ENCODE measurements around the gene GSDMA. TPM values are rescaled to one million over a fixed set of nuclear protein-coding genes. Genes with fewer than 3 reads are reported as not detected.

GSDMA gene
- total RNA-seq, 4 donors from 2014 or later, result 0.11 to 0.99 (median 0.45) TPM; not detected in 1

- TF ChIP-seq CTCF (IDR thresholded peaks at IDR 0.05) (no peak), POLR2A (IDR thresholded peaks at IDR 0.05; ENCODE audit: low read depth) (no peak), EP300 (IDR thresholded peaks at IDR 0.05) (no peak), POLR2AphosphoS5 (IDR thresholded peaks at IDR 0.05) (no peak)
- no peak overlapping the region for H3K4me3 ChIP-seq
- H3K4me1 ChIP-seq, result peaks cover 48 to 87% (median 81%) of the 10 kb centered on the region in 4 donors
- H3K27ac ChIP-seq (replicated peaks in 1 of 4), result peak overlapping the region; percentile 65 to 77 (median 73)
- no peaks in the 10 kb centered on the region for H3K27me3 ChIP-seq
- peaks cover 16 to 45% (median 42%) of the 10 kb centered on the region in 4 donors for H3K36me3 ChIP-seq
- 30% methylated on average over 9 of the region's 15 CpGs for WGBS
- no peaks in the 10 kb centered on the region for H3K9me3 ChIP-seq
- DNase-seq (ENCODE audit: extremely low spot score), result no peak
- intact Hi-C loops (cut with DNase I), result loop anchor here (5.0 kb wide), 2 partner anchors 149 to 174 kb away; no protein-coding TSS in a partner anchor
These were observed 55.7 kb downstream of the GSDMA start for GRCh38 chr17:40018211-40019121.

DNA sequence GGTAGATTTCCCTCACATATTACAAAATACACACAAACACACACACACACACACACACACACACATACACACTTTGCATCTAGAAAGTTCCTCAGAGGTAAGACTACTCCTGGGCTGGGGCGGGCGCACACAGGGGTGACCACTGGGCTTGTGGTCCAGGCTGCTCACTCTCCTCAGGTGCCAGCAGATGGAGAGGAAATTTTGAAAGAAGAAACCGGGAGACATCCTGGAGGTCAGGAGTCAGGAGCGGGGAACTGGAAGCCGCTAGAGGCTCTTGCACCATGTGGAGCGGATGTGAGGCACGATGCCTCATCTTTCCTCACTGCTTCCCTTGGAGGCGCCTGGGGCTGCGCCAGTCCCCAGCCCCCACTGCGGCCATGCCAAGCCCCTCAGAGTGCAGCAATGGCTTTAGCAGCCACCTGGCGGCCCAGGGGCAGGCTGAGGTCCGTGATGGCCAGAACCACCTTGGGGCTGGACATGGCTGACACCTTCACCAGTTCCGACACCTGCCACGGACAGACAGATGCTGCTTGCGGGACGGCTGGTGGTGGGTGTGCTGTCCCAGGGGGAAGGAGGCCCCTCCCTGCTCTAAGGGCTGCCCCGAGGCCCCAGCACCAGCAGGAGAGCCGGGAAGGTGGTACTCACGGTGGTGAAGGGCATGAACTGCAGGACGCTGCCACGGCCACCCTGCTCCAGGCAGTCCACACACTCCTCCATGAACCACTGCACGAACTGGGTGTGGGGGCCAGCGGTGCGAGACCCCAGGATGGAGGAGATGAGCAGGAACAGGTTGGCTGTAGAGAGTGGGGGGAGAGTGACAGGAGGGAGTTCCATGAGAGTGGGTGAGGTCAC is 56.6 kb downstream of the GSDMA start:
- H3K4me1 ChIP-seq, result peaks cover 51 to 87% (median 81%) of the 10 kb centered on the region in 4 donors
- no peak for TF ChIP-seq EP300 (IDR thresholded peaks at IDR 0.05)
- no peak for TF ChIP-seq CTCF (IDR thresholded peaks at IDR 0.05)
- no peak for TF ChIP-seq POLR2A (IDR thresholded peaks at IDR 0.05; ENCODE audit: low read depth)
- TF ChIP-seq POLR2AphosphoS5 (IDR thresholded peaks at IDR 0.05), result no peak
- 72% methylated on average over 14 of the region's 24 CpGs for WGBS
- H3K27ac ChIP-seq (replicated peaks in 1 of 4), result peak overlapping the region; percentile 65 to 77 (median 73)
- H3K9me3 ChIP-seq, result no peaks in the 10 kb centered on the region
- no peak overlapping the region for H3K4me3 ChIP-seq
- H3K27me3 ChIP-seq, result no peaks in the 10 kb centered on the region
- intact Hi-C loops (cut with DNase I), result loop anchor here (5.0 kb wide), 2 partner anchors 148 to 173 kb away; no protein-coding TSS in a partner anchor
- H3K36me3 ChIP-seq, result peaks cover 16 to 54% (median 48%) of the 10 kb centered on the region in 4 donors
- DNase-seq (ENCODE audit: extremely low spot score), result no peak

GRCh38 chr17:40020146-40020545 is 57.3 kb downstream of the GSDMA start:
- H3K27me3 ChIP-seq, result no peaks in the 10 kb centered on the region
- H3K4me3 ChIP-seq, result no peak overlapping the region
- H3K9me3 ChIP-seq, result no peaks in the 10 kb centered on the region
- H3K4me1 ChIP-seq, result peaks cover 48 to 86% (median 80%) of the 10 kb centered on the region in 4 donors
- H3K36me3 ChIP-seq, result peaks cover 16 to 62% (median 54%) of the 10 kb centered on the region in 4 donors
- intact Hi-C loops (cut with DNase I), result loop anchor here (5.0 kb wide), 1 partner anchor 67 kb away; no protein-coding TSS in a partner anchor
- TF ChIP-seq POLR2A (IDR thresholded peaks at IDR 0.05; ENCODE audit: low read depth) (no peak), CTCF (IDR thresholded peaks at IDR 0.05) (no peak), POLR2AphosphoS5 (IDR thresholded peaks at IDR 0.05) (no peak), EP300 (IDR thresholded peaks at IDR 0.05) (no peak)
- no peak for DNase-seq (ENCODE audit: extremely low spot score)
- H3K27ac ChIP-seq (replicated peaks in 1 of 4), result peak overlapping the region in 1 of 4 donors; percentile 77
- WGBS, result 92% methylated on average over 13 of the region's 13 CpGs

DNA sequence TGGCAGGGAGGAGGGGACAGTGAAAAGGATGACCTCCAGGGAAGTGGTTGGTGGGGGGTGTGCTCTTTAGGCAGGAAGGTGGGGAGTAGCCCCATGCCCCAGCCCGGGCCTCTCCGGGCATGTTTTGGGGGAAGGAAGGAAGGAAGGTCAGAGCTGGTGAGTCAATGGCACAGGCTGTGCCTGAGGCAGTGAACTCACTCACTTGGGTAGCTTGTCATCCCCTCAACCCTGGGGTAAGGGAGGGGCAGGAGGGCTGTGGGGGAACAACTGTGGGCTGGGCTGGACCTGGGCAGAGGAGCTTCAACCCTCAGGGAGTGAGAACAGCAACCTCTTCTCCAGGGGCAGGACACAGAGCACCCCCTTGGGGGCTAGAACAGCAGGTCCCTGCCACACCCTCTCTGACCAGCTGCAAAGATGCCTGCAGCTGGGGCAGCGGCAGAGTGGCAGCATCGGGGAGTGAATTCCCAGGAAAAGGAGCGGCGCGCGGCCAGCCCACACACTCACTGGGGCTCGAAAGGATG is 58.7 kb downstream of the GSDMA start:
- intact Hi-C loops (cut with DNase I), result loop anchor here (5.0 kb wide), 1 partner anchor 66 kb away; no protein-coding TSS in a partner anchor
- DNase-seq (ENCODE audit: extremely low spot score), result no peak
- H3K9me3 ChIP-seq, result no peaks in the 10 kb centered on the region
- peak overlapping the region; percentile 45 to 69 (median 64) for H3K27ac ChIP-seq (replicated peaks in 1 of 4)
- peaks cover 21 to 75% (median 65%) of the 10 kb centered on the region in 4 donors for H3K36me3 ChIP-seq
- TF ChIP-seq POLR2A (IDR thresholded peaks at IDR 0.05; ENCODE audit: low read depth) (no peak), POLR2AphosphoS5 (IDR thresholded peaks at IDR 0.05) (no peak), CTCF (IDR thresholded peaks at IDR 0.05) (no peak), EP300 (IDR thresholded peaks at IDR 0.05) (no peak)
- peaks cover 49 to 92% (median 86%) of the 10 kb centered on the region in 4 donors for H3K4me1 ChIP-seq
- WGBS, result 70% methylated on average over 8 of the region's 9 CpGs
- H3K4me3 ChIP-seq, result no peak overlapping the region
- H3K27me3 ChIP-seq, result no peaks in the 10 kb centered on the region
